ENCODE data around the gene OR5T2.

Gene OR5T2

GRCh38 chr11:56234155-56234554 lies at the start of gene OR5T2:
OR5T2 (minus strand) TSS chr11:56234255; CDS start chr11:56233062, 1,193 bp downstream.
- TF ChIP-seq GATA3 (IDR thresholded peaks at IDR 0.05; ENCODE audit: low read depth, low read length) (no peak), GATA2 (IDR thresholded peaks at IDR 0.05; ENCODE audit: low read depth, low read length) (no peak)

GRCh38 chr11:56273854-56274253 lies 39.8 kb upstream of the OR5T2 start, which contains the start of gene OR5T1:
OR5T1 (plus strand) TSS chr11:56274154; CDS start chr11:56275639, 1,485 bp downstream.
- TF ChIP-seq GATA2 (IDR thresholded peaks at IDR 0.05; ENCODE audit: low read depth, low read length) (no peak), GATA3 (IDR thresholded peaks at IDR 0.05; ENCODE audit: low read depth, low read length) (no peak)

DNA sequence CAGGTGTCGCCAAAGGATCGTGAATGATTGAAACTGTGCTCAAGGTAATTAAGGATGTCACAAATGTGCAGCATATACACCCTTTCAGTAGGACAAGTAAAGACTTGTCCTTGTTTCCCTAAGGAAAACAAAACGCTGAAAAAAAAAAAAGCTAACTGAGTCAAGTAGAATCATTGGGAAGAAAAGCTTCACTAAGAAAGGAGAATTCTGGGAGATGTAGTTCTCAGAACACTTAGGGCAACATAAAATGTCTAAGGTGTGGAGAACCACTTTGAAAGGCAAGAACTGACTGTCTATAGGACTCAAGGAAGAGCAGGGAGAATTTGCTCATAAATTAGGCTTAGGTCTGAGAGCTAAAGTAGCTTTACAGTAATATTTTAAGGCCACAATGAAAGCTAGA lies 37.0 kb upstream of the OR5T2 start:
- TF ChIP-seq GATA2 (IDR thresholded peaks at IDR 0.05; ENCODE audit: low read depth, low read length), result no peak
- TF ChIP-seq GATA3 (IDR thresholded peaks at IDR 0.05; ENCODE audit: low read depth, low read length), result no peak

DNA sequence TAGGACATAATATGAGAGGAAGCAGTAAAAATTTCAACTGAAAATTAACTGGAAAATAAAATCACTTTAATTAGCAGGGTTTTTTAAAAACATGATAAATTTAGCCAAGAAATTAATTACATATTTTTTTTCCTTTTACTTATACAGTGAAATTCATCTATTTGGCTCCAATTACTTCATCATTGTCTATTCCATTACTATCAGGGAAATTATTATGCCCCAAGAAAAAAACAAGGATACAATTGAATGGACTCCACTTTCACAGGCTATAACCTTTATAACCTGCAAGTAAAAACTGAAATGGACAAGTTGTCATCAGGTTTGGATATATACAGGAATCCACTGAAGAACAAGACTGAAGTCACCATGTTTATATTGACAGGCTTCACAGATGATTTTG lies 17.9 kb upstream of the OR5T2 start, which contains the start of gene OR5T3:
TSS of gene OR5T3 (plus strand) at position 301 of the 400 bp plus-strand sequence. CDS start at position 301, 0 bp downstream.
- no peak for TF ChIP-seq GATA2 (IDR thresholded peaks at IDR 0.05; ENCODE audit: low read depth, low read length)
- TF ChIP-seq GATA3 (IDR thresholded peaks at IDR 0.05; ENCODE audit: low read depth, low read length), result no peak

DNA sequence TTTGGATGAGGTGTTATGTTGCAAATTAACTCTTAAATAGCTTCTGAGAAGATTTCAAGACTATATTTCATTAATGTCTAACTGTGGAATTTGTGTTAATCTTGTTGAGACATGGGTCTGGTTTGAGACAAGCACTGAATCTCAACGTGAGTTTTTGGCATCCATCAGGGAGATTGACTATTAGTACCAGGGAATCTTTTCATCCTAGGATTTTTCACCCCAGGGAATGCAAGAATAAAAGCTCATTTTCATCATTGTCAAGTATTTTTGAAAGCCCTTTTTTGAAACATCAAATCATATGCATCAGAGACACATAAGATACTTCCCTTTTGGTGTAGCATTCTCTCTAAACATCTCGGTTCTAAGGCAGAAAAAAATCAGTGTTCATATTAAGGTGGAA lies 19.5 kb downstream of the OR5T2 start:
- no peak for TF ChIP-seq GATA2 (IDR thresholded peaks at IDR 0.05; ENCODE audit: low read depth, low read length)
- TF ChIP-seq GATA3 (IDR thresholded peaks at IDR 0.05; ENCODE audit: low read depth, low read length), result no peak

DNA sequence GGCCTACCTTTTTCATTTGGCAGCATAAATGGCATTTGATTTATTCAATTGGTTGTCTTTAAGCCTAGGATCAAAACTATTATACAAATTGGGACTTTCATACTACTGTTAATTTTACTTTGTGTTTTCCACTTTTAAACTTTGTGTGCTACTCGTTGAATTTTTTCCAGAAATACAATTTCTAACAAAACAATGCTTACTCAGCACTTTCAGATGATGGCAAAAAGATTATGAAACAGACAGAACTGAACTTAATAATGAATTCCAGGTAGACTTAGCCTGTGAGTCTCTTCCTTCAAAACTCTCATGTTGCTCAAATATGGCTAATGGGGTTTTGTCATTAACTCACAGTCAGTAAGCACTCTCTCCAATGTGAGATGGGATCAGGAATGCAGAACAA lies 26.3 kb downstream of the OR5T2 start:
- TF ChIP-seq GATA2 (IDR thresholded peaks at IDR 0.05; ENCODE audit: low read depth, low read length) (no peak), GATA3 (IDR thresholded peaks at IDR 0.05; ENCODE audit: low read depth, low read length) (no peak)

GRCh38 chr11:56197367-56197766 lies 36.7 kb downstream of the OR5T2 start:
- TF ChIP-seq GATA3 (IDR thresholded peaks at IDR 0.05; ENCODE audit: low read depth, low read length), result no peak

DNA sequence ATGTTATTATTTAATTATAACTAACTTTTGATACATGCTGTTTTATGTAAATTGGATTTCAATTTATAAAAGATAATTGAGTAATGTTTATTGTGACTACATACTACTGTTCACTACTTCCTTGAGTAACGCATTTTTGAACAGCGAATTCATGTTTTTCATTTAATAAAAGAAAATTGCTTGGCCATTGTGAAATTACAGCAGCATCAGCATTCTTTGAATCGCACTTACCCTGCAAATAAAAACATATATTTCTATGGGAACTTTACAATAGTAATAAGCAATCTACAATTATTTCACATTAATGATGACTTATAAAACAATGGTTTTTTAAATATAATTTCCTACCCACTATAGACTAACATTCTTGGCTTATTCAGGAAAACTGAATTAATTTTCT lies 37.4 kb downstream of the OR5T2 start:
- TF ChIP-seq GATA2 (IDR thresholded peaks at IDR 0.05; ENCODE audit: low read depth, low read length), result no peak
- no peak for TF ChIP-seq GATA3 (IDR thresholded peaks at IDR 0.05; ENCODE audit: low read depth, low read length)

- TF ChIP-seq GATA2 (IDR thresholded peaks at IDR 0.05; ENCODE audit: low read depth, low read length) (no peak), GATA3 (IDR thresholded peaks at IDR 0.05; ENCODE audit: low read depth, low read length) (no peak)
These were observed 45.5 kb downstream of the OR5T2 start for GRCh38 chr11:56188602-56189001.

DNA sequence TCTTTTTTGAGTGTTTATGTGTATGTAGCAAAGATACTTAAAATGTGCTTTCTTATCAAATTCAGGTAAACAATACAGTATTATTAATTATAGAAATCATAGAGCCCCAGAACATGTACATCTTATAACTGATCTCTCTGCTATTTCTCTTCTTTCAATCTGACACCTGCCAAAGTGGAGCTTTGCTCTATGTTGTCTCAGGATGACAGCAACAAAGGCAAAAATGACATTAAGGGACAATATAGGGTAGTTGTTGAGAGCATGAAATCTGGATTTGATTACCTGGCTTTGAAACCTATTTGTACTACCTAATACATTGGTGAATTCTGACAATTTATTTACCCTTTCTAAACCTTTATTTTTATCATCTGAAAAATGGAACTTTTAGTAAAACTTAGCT lies 50.6 kb downstream of the OR5T2 start:
- TF ChIP-seq GATA3 (IDR thresholded peaks at IDR 0.05; ENCODE audit: low read depth, low read length) (no peak), GATA2 (IDR thresholded peaks at IDR 0.05; ENCODE audit: low read depth, low read length) (no peak)

Data from SH-SY5Y (cell line).